ENCODE results near the gene ALDH1A3. TPM values are rescaled to one million over a fixed set of nuclear protein-coding genes. Genes with fewer than 3 reads are reported as not detected.

The ALDH1A3 gene
- polyA plus RNA-seq, 2 donors: 9.3 to 32.8 TPM

DNA sequence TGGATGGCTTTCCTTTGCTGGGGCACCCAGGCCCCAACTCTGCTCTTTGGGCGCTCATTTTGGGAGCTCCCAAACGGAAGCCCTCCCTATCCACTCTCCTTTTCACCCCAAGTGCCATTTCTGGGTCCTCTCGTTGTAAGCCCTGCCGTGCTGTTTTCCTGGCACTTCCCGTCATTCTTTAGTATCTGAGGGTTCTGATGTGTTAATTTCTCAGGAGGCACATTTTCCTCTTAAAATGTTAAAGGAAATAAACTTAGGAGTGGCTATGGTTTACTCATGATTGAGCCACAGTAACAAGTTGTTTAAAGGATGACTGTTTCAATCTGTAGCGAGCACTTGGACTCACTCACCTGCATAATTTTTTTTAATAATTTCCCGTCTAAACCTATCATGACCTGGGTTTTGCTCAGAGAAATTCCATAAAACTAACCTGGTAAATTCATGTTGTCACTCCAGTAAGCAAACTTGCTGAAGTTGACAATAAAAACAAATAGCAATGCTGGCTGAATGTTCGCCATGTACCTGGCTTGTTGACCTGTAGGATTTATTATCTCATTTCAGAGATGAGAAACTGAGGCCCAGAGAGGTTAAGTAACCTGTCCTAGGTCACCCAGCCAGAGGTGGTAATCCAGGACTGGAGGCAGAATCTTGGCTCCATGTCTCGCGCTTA, 10.6 kb downstream of the ALDH1A3 start:
- Histone ChIP-seq H3K36me3 (ENCODE audit: control insufficient read depth in 2 of 2, insufficient read depth in 2 of 2, low read length in 1 of 2) (peaks cover 0 to 3% of the 10 kb centered on the region in 2 donors), H3K27ac (ENCODE audit: low read depth in 2 of 2, low read length in 1 of 2) (peak overlapping the region; percentile 25 to 31), H3K4me1 (ENCODE audit: control insufficient read depth in 2 of 2, insufficient read depth in 2 of 2, low read length in 1 of 2) (peaks cover 0 to 3% of the 10 kb centered on the region in 2 donors), H3K4me3 (ENCODE audit: low read depth in 1 of 2, low read length in 2 of 2) (no peak overlapping the region), H3K9me3 (ENCODE audit: control insufficient read depth in 2 of 2, insufficient read depth in 1 of 2, low read depth in 1 of 2, low read length in 1 of 2) (no peaks in the 10 kb centered on the region), H3K27me3 (ENCODE audit: control insufficient read depth in 1 of 2, insufficient read depth in 2 of 2, low read length in 2 of 2) (no peaks in the 10 kb centered on the region)
- 78 to 81% methylated on average over 10 of the region's 10 CpGs for WGBS, 2 donors

DNA sequence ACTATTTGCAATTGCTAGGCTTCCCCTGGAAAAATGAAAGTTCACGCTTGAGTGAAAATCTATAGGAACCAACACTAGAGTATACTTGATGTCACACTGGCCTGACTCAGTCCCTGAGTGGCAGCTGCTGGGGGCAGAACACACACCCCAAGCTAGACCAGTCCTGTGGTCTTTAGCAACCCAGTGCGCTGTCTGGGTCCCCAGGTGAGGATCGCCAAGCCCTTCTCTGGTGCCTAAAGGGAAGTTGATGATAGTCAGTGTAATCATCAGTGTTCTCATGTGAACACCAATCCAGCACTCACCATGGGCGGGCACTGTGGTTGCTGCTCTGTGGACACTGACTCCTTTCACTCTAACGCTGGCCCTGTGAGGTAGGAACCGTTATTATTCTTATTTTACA, 11.2 kb downstream of the ALDH1A3 start:
- H3K36me3 ChIP-seq (ENCODE audit: control insufficient read depth in 2 of 2, insufficient read depth in 2 of 2, low read length in 1 of 2): peaks cover 0 to 3% of the 10 kb centered on the region in 2 donors
- H3K9me3 ChIP-seq (ENCODE audit: control insufficient read depth in 2 of 2, insufficient read depth in 1 of 2, low read depth in 1 of 2, low read length in 1 of 2): no peaks in the 10 kb centered on the region
- 88 to 90% methylated on average over 6 of the region's 6 CpGs for WGBS, 2 donors
- H3K4me1 ChIP-seq (ENCODE audit: control insufficient read depth in 2 of 2, insufficient read depth in 2 of 2, low read length in 1 of 2): peaks cover 0 to 3% of the 10 kb centered on the region in 2 donors
- H3K4me3 ChIP-seq (ENCODE audit: low read depth in 1 of 2, low read length in 2 of 2): no peak overlapping the region
- H3K27me3 ChIP-seq (ENCODE audit: control insufficient read depth in 1 of 2, insufficient read depth in 2 of 2, low read length in 2 of 2): no peaks in the 10 kb centered on the region
- no peak overlapping the region for H3K27ac ChIP-seq (ENCODE audit: low read depth in 2 of 2, low read length in 1 of 2)

DNA sequence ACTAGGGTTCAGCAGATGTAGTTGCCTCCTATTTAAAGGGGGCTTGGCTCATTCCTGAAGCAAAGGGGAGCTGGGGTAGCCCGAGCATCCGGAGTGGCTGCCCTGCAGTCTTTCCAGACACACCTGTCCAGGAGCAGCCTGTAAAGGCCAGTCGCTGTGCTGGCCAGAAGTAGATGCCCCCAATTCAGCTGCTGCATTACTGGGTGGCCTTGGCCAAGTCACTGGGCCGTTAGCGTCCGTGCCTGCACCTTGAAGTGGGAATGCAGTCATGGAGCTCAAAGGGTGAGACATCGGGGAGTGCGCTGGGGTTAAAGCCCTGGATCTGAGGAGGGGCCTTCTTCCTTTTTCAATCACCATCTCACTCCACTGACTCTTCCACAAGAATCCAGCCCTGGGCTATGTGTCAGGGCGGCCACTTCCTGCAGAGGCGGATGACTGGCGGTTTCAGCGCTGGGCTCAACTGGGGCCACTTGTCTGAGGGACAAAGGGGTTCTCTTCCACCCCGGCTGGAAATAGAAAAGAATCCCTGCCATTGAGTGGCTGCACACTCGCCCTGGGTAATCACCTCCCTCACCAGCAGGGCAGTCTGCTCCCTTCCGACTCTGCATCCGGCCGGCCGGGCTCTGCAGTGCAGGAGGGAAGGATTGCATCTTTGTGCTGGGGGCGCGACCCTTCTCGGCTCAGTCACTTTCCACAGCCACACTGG, 11.8 kb downstream of the ALDH1A3 start:
- Histone ChIP-seq H3K27me3 (ENCODE audit: control insufficient read depth in 1 of 2, insufficient read depth in 2 of 2, low read length in 2 of 2) (no peaks in the 10 kb centered on the region), H3K4me1 (ENCODE audit: control insufficient read depth in 2 of 2, insufficient read depth in 2 of 2, low read length in 1 of 2) (peaks cover 0 to 3% of the 10 kb centered on the region in 2 donors), H3K4me3 (ENCODE audit: low read depth in 1 of 2, low read length in 2 of 2) (no peak overlapping the region), H3K9me3 (ENCODE audit: control insufficient read depth in 2 of 2, insufficient read depth in 1 of 2, low read depth in 1 of 2, low read length in 1 of 2) (no peaks in the 10 kb centered on the region), H3K36me3 (ENCODE audit: control insufficient read depth in 2 of 2, insufficient read depth in 2 of 2, low read length in 1 of 2) (peaks cover 0 to 3% of the 10 kb centered on the region in 2 donors), H3K27ac (ENCODE audit: low read depth in 2 of 2, low read length in 1 of 2) (peak overlapping the region in 1 of 2 donors; percentile 33)
- WGBS, 2 donors: 76 to 82% methylated on average over 21 of the region's 21 CpGs

GRCh38 chr15:100892013-100892355, 12.4 kb downstream of the ALDH1A3 start:
- Histone ChIP-seq H3K4me1 (ENCODE audit: control insufficient read depth in 2 of 2, insufficient read depth in 2 of 2, low read length in 1 of 2) (peaks cover 0 to 3% of the 10 kb centered on the region in 2 donors), H3K27me3 (ENCODE audit: control insufficient read depth in 1 of 2, insufficient read depth in 2 of 2, low read length in 2 of 2) (no peaks in the 10 kb centered on the region), H3K9me3 (ENCODE audit: control insufficient read depth in 2 of 2, insufficient read depth in 1 of 2, low read depth in 1 of 2, low read length in 1 of 2) (no peaks in the 10 kb centered on the region), H3K36me3 (ENCODE audit: control insufficient read depth in 2 of 2, insufficient read depth in 2 of 2, low read length in 1 of 2) (peaks cover 0 to 3% of the 10 kb centered on the region in 2 donors), H3K4me3 (ENCODE audit: low read depth in 1 of 2, low read length in 2 of 2) (no peak overlapping the region), H3K27ac (ENCODE audit: low read depth in 2 of 2, low read length in 1 of 2) (no peak overlapping the region)
- WGBS, 2 donors: 66 to 82% methylated on average over 6 of the region's 6 CpGs

DNA sequence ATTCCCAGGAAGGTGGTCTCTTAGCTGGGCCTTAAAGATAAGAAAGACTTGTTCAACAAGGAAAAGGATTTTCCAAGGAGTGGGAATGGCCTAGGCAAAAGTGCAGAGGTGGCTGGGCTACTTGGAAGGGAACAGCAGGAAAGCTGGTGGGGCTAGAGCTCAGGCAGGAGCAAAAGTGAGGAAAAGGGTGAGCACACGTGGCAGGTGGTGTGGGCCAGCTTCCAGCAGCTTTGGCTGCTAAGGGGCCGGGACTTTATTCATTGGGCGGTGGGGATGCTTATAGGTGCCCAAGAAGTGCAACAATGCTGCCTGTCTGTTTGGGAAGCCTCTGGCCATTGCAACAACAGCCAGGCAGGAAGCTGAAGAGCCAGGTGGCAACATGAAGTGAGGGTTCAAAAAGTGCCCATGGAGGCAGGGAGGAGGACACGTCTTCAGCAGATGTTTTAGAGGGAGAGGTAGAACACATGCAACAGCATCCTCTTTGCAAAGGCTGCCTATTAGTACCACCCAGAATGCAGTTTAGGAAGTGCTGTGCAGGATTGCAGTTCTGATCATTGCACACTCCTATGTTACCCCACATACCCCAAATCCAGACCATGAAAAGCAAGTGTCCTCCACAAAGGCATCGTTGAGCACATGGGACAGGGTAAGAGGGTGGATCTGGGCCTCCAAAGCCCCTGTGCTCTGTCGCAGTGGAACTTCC, 13.8 kb downstream of the ALDH1A3 start:
- WGBS, 2 donors: 85 to 86% methylated on average over 6 of the region's 6 CpGs
- Histone ChIP-seq H3K36me3 (ENCODE audit: control insufficient read depth in 2 of 2, insufficient read depth in 2 of 2, low read length in 1 of 2) (peaks cover 0 to 3% of the 10 kb centered on the region in 2 donors), H3K4me3 (ENCODE audit: low read depth in 1 of 2, low read length in 2 of 2) (no peak overlapping the region), H3K27me3 (ENCODE audit: control insufficient read depth in 1 of 2, insufficient read depth in 2 of 2, low read length in 2 of 2) (no peaks in the 10 kb centered on the region), H3K4me1 (ENCODE audit: control insufficient read depth in 2 of 2, insufficient read depth in 2 of 2, low read length in 1 of 2) (peaks cover 0 to 3% of the 10 kb centered on the region in 2 donors), H3K9me3 (ENCODE audit: control insufficient read depth in 2 of 2, insufficient read depth in 1 of 2, low read depth in 1 of 2, low read length in 1 of 2) (no peaks in the 10 kb centered on the region), H3K27ac (ENCODE audit: low read depth in 2 of 2, low read length in 1 of 2) (no peak overlapping the region)

DNA sequence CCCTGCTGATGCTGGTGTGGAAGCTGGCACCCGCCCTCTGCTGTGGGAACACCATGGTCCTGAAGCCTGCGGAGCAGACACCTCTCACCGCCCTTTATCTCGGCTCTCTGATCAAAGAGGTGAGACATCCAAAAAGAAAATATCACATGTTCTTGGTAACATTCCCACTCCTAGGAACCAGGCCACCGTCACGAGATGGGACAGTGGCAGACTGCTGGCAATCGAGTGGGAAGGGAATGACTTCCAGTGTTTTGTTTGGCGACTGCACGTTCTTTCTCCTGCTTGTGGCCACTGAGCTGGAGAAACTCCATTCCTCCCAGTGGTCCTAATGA, 14.3 kb downstream of the ALDH1A3 start:
- Histone ChIP-seq H3K27me3 (ENCODE audit: control insufficient read depth in 1 of 2, insufficient read depth in 2 of 2, low read length in 2 of 2) (no peaks in the 10 kb centered on the region), H3K4me1 (ENCODE audit: control insufficient read depth in 2 of 2, insufficient read depth in 2 of 2, low read length in 1 of 2) (peaks cover 0 to 3% of the 10 kb centered on the region in 2 donors), H3K36me3 (ENCODE audit: control insufficient read depth in 2 of 2, insufficient read depth in 2 of 2, low read length in 1 of 2) (peaks cover 0 to 3% of the 10 kb centered on the region in 2 donors), H3K4me3 (ENCODE audit: low read depth in 1 of 2, low read length in 2 of 2) (no peak overlapping the region), H3K27ac (ENCODE audit: low read depth in 2 of 2, low read length in 1 of 2) (no peak overlapping the region), H3K9me3 (ENCODE audit: control insufficient read depth in 2 of 2, insufficient read depth in 1 of 2, low read depth in 1 of 2, low read length in 1 of 2) (no peaks in the 10 kb centered on the region)
- WGBS, 2 donors: 81 to 84% methylated on average over 9 of the region's 9 CpGs

- peaks cover 0 to 3% of the 10 kb centered on the region in 2 donors for H3K4me1 ChIP-seq (ENCODE audit: control insufficient read depth in 2 of 2, insufficient read depth in 2 of 2, low read length in 1 of 2)
- H3K36me3 ChIP-seq (ENCODE audit: control insufficient read depth in 2 of 2, insufficient read depth in 2 of 2, low read length in 1 of 2): peaks cover 0 to 3% of the 10 kb centered on the region in 2 donors
- H3K9me3 ChIP-seq (ENCODE audit: control insufficient read depth in 2 of 2, insufficient read depth in 1 of 2, low read depth in 1 of 2, low read length in 1 of 2): no peaks in the 10 kb centered on the region
- H3K27ac ChIP-seq (ENCODE audit: low read depth in 2 of 2, low read length in 1 of 2): no peak overlapping the region
- no peaks in the 10 kb centered on the region for H3K27me3 ChIP-seq (ENCODE audit: control insufficient read depth in 1 of 2, insufficient read depth in 2 of 2, low read length in 2 of 2)
- WGBS, 2 donors: 88 to 89% methylated on average over 13 of the region's 13 CpGs
- no peak overlapping the region for H3K4me3 ChIP-seq (ENCODE audit: low read depth in 1 of 2, low read length in 2 of 2)
Observed at GRCh38 chr15:100895721-100896120, 16.1 kb downstream of the ALDH1A3 start.

DNA sequence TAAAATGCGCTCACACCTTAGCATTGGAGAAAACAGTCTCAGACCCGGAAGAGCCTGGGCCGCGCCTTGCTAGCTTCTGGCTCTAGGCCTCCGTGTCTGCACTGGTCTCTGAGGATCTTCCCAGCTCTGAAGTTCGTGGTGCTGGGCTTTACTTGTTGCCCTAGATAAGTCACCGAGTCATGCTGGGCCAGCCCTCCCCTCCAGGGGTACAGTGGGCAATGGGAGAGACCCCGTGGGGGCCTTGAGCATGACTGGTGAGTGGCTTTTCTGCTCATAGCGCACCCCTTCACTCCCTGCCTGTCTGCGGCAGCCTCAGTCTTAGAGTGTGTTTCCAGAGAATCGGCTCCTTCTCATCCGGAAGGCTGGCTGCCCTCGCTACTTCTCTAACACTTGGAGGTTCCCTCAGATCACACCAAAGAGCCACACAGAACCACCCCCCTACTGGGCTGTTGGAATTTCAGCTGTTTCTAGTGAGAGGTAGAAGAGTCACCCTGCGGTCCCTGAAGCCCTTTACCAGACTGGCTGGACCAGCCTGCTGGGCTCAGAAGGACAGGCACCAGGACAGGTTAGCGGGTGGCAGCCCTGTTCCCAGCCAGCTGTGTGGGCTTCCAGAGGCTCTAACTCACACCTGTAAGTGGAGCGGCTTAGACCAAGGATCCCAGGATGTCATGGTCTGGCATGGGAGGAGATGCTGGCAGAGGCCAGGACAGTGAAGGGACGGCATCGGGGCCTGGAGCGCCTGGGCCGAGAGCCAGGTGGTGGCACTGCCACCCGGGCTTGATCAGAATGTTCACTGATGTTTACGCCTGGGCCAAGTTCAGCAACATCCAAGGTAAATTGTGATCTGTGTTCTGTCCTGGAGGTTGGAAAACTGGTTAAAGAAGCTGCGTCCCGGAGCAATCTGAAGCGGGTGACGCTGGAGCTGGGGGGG, 17.9 kb downstream of the ALDH1A3 start:
- H3K27me3 ChIP-seq (ENCODE audit: control insufficient read depth in 1 of 2, insufficient read depth in 2 of 2, low read length in 2 of 2): no peaks in the 10 kb centered on the region
- H3K4me1 ChIP-seq (ENCODE audit: control insufficient read depth in 2 of 2, insufficient read depth in 2 of 2, low read length in 1 of 2): peaks cover 2 to 3% of the 10 kb centered on the region in 2 donors
- WGBS, 2 donors: 87 to 91% methylated on average over 26 of the region's 26 CpGs
- no peak overlapping the region for H3K4me3 ChIP-seq (ENCODE audit: low read depth in 1 of 2, low read length in 2 of 2)
- no peaks in the 10 kb centered on the region for H3K36me3 ChIP-seq (ENCODE audit: control insufficient read depth in 2 of 2, insufficient read depth in 2 of 2, low read length in 1 of 2)
- no peak overlapping the region for H3K27ac ChIP-seq (ENCODE audit: low read depth in 2 of 2, low read length in 1 of 2)
- H3K9me3 ChIP-seq (ENCODE audit: control insufficient read depth in 2 of 2, insufficient read depth in 1 of 2, low read depth in 1 of 2, low read length in 1 of 2): no peaks in the 10 kb centered on the region

DNA sequence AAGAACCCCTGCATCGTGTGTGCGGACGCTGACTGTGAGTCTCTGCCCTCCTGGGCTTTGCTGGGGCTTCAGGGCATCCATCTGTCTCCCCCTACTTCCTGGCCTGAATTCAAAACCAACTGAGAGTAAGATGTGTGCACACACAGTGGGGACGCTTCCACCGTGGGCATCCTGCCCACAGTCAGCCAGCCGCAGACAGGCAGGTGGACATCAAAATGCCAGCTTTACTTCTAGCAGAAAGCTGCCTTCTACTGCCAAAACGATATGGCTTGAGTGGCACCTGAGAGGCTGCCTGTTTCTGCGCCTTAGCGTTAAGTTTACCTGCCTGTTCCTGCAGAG, 18.5 kb downstream of the ALDH1A3 start:
- H3K27ac ChIP-seq (ENCODE audit: low read depth in 2 of 2, low read length in 1 of 2): no peak overlapping the region
- H3K9me3 ChIP-seq (ENCODE audit: control insufficient read depth in 2 of 2, insufficient read depth in 1 of 2, low read depth in 1 of 2, low read length in 1 of 2): no peaks in the 10 kb centered on the region
- no peak overlapping the region for H3K4me3 ChIP-seq (ENCODE audit: low read depth in 1 of 2, low read length in 2 of 2)
- no peaks in the 10 kb centered on the region for H3K36me3 ChIP-seq (ENCODE audit: control insufficient read depth in 2 of 2, insufficient read depth in 2 of 2, low read length in 1 of 2)
- H3K27me3 ChIP-seq (ENCODE audit: control insufficient read depth in 1 of 2, insufficient read depth in 2 of 2, low read length in 2 of 2): no peaks in the 10 kb centered on the region
- 87 to 90% methylated on average over 9 of the region's 9 CpGs for WGBS, 2 donors
- H3K4me1 ChIP-seq (ENCODE audit: control insufficient read depth in 2 of 2, insufficient read depth in 2 of 2, low read length in 1 of 2): peaks cover 2 to 3% of the 10 kb centered on the region in 2 donors
